HFF-Myc (cell line): ENCODE data around the gene CNDP1.
"Not testable (repeated sequence)": the region's sequence is repeated elsewhere in the genome, so short reads cannot be mapped to it uniquely, and the experiment has no call there.

Source experiments
- DNase-seq: peaks from one replicate; pipeline ENCODE4 v3.0.0-alpha.2; 2011; ENCODE audit warnings: low read depth; ENCODE audit errors: extremely low read depth
- H3K4me3 ChIP-seq: replicated peaks from 2 replicates; pipeline ENCODE4 v1.5.1; 2011; ENCODE audit warnings: low read depth, mild to moderate bottlenecking, control low read depth, low read length
- CTCF ChIP-seq: IDR thresholded peaks from 2 replicates; pipeline ENCODE4 v1.5.1; 2012; ENCODE audit warnings: mild to moderate bottlenecking, low read depth, low read length, control low read depth; ENCODE audit errors: missing control alignments

The CNDP1 gene

GRCh38 chr18:74498712-74499627, 35.3 kb upstream of the CNDP1 start:
- no peak for DNase-seq
- no peak for TF ChIP-seq CTCF
- H3K4me3 ChIP-seq = peak overlapping the region; percentile 16

- H3K4me3 ChIP-seq = peak overlapping the region; percentile 16
- TF ChIP-seq CTCF = no peak
- no peak for DNase-seq
These were observed 34.7 kb upstream of the CNDP1 start for GRCh38 chr18:74499633-74500032.

GRCh38 chr18:74500372-74500771, 33.9 kb upstream of the CNDP1 start:
- TF ChIP-seq CTCF = no peak
- DNase-seq = no peak
- peak overlapping the region; percentile 16 for H3K4me3 ChIP-seq

- DNase-seq = not testable (repeated sequence)
- H3K4me3 ChIP-seq = peak overlapping the region; percentile 16; the same call in 1 of the 2 replicates
These were observed 33.5 kb upstream of the CNDP1 start for GRCh38 chr18:74500774-74501173.

GRCh38 chr18:74501386-74501785, 32.9 kb upstream of the CNDP1 start:
- no peak for DNase-seq
- H3K4me3 ChIP-seq = no peak overlapping the region
- no peak for TF ChIP-seq CTCF

- no peak overlapping the region for H3K4me3 ChIP-seq
- TF ChIP-seq CTCF = no peak
- DNase-seq = no peak
These were observed 31.2 kb upstream of the CNDP1 start for GRCh38 chr18:74503137-74503536.

- no peak overlapping the region for H3K4me3 ChIP-seq
- no peak for DNase-seq
- no peak for TF ChIP-seq CTCF
These were observed 28.5 kb upstream of the CNDP1 start for GRCh38 chr18:74505776-74506175.
